Medulla oblongata (tissue), 1 donor: ENCODE results near the gene ERI3.

ENCODE experiments used
- DNase-seq: peaks from one replicate; pipeline ENCODE4 v3.0.0-alpha.2; 2015; ENCODE audit errors: extremely low spot score

ERI3 gene

DNA sequence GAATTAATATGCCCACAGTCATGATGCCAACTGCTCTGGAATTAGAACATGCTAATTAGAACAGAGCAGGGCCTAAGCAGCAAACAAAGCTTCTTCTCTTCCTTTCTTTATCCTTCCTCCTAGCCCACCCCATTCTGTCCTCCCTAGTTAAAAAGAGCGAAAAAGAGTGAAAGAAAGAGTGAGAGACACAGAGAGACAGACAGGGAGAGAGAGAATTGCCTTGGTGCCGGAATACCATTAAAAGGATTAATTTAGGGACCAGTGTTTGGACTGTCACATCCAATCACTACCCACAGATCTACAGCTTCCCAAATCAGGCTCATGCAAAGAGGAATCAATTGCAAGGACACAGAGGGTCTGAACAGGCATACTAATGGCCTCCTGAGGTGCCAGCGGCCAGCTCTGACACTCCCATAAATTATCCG is 7.0 kb downstream of the ERI3 start:
- peak; percentile 54 for DNase-seq

DNA sequence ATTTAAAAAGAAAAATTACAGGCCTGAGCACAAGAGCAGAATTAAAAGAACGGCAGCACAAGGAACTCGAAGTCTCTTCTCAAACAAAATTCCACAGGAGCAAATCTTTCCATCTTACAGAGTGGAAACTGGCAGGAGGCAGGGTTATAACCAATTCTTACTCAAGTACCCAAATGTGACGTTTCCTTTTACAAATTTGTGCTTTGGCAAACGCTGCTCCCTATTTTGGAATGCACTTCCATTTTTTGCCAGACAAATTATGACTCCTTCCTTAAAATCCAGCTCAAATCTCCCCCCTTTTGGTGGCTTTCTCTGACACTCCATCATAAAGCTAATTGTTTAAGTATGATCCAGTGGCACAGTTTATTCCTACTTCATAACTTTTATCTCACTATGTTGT is 7.8 kb downstream of the ERI3 start:
- DNase-seq = peak; percentile 38

DNA sequence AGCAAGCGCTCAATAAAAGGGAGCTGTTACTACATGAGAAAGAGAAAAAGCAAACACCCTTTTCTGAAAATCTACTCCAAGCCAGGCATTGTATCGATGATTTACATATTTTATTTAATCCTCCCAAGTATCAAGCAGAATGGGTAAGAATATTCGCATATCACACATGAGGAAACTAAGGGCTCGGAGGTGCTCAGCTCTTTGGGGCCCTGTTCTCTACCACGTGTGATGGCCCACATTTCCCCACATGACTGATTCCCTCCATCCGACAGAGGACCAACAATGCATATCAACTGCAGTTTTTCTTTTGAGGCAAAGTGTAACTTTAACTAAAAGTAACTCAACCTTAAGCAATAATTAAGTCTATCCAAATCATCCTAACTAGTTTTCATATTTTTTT is 8.2 kb downstream of the ERI3 start:
- DNase-seq = peak; percentile 38

DNA sequence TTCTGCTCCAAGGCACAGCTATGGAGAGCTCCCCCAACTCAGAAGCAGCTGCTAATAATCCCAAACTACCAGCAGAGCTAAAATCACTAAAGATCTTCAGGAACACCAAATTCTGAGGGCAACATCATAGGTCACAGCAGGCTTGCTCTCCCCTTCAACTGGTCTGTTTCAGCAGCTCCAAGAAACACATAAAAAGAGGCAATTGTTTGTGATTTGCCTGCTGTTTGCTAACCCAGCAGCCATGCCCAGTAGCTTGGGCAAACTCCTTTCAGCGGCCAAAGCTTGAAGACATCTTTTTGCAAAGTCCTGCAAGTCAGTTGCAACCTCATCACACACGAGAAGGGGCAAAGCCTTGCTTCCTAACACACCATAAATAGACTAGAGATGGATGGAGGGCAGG is 8.9 kb downstream of the ERI3 start:
- DNase-seq = peak; percentile 73

DNA sequence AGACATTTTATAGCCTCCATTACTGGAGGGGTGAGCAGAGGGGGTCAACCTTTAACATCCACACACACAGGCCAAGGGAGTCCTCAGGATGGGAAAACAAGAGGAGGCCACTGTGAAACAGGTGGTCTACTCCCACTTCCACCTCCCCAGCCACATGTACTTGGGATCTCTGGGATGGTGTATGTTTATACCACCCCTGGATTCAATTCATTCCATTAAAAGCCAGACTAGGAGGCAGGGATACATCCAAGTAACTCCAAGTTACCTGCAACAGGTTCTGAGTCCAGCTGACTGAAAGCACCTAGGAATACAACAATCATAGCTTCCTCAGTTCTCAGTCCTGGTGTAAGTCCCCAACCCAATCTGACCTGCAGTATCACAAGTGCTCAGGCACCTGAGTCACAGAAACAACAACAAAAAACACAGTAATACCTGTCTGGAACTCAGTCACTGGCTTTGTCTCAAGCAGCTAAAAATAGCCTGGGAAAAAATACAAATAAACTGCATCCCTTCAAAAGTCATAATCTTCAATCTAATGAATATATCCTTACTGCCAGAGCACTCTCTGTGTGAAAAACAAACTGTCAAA is 9.8 kb downstream of the ERI3 start:
- DNase-seq = no peak

DNA sequence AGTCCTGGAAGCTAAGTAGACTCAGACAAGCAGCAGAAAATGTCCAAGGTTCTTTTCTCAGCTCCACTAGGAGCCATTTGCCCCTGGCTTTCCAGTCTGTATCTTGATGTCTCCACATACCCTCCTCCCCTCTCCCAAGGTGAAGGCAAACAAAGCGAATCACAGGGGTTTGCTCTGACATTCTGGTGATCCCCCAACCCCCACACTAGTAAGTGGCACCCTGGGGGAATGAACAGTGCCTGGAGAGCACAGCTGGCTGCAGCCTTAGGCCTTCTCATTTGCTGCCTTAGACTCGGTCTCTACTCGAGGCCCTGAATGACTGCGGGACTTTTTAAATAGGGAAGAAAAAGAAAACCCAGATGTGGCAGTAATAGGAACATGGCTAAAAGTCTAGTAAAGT is 15.3 kb downstream of the ERI3 start:
- no peak for DNase-seq

DNA sequence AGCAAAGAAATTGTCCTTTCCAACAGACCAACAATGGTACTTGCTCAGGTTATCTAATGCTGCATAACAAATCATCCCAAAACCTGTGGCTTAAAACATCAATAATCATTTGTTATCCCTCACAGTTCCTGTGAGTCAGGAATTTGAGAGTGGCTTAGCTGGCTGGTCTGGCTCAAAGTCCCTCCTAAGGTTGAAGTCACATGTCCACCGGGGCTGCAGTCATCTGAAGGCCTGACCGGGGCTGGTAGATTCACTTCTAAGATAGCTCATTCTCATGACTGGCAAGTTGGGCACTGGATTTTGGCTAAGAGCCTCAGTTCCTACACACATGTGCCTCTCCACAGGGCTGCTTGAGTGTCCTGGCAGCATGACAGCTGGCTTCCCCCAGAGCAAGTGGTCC is 16.9 kb downstream of the ERI3 start:
- no peak for DNase-seq

DNA sequence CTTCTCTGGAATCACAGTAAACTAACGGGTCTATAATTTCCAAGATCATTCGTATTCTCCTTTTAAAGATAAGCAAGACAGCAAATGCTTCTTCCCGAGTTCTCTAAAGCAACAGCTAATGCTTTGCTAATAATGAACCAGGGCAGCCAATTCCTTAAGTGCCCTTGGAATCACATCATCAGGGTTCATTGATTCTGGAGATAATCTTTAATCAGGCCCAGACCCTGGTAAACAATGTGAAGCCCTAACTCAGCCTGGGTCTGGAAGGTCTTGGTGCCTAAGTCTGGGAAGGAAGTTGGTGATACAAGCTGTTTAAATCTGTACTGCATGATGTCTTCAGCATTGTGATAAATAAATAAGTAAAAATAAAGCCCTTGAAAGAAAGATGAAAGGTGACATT is 18.4 kb downstream of the ERI3 start:
- no peak for DNase-seq

DNA sequence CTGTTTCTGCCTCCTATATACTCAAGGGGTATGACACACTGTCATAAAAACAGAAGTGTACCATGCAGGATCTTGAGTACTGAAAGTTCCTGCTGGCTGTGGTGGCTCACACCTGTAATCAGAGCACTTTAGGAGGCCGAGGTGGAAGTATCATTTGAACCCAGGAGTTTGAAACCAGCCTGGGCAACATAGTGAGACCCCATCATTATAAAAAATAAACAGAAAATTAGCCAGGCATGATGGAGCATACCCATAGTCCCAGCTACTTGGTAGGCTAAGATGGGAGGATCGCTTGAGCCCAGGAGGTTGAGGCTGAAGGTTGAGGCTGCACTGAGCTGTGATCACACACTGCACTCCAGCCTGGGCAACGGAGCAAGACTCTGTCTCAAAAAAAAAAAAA is 20.1 kb downstream of the ERI3 start:
- no peak for DNase-seq

DNA sequence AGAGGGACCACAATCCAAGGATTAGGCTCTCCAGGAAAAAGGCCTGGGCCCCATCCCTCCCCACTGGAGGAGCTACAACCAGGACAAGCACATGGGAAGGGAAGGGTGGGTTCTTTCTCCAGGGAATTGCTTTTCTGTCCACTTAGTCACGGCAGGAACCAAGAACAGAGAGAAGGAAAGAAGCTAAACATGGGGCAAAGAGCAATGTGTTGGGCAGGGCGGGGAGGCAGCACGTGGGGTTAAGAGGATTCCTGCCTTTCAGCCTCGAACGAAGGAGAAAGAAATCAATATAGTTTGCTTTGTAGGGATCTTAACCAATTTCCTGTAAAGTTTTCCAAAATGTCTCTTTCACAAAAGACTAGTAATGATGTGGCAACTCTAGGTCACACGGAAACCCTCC is 21.7 kb downstream of the ERI3 start:
- no peak for DNase-seq

DNA sequence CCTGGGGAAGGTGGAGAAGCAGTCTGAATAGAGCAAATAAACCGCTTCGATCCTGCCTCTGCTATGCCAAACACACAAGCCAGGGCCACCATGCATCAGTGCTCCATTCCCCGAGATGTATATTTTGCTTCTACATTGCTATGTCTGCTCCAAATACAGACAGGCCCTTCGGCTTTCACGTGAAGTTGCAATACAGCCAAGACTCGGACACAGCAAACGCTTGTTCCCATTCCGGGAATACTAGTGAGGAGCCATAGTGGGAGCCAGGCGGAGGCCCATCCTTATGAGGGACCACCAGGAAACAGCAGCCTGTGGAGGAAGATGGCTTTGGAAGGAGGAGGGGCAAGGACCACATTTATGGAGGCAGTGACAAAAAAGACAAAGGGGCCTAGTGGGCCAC is 22.6 kb downstream of the ERI3 start:
- peak; percentile 42 for DNase-seq

DNA sequence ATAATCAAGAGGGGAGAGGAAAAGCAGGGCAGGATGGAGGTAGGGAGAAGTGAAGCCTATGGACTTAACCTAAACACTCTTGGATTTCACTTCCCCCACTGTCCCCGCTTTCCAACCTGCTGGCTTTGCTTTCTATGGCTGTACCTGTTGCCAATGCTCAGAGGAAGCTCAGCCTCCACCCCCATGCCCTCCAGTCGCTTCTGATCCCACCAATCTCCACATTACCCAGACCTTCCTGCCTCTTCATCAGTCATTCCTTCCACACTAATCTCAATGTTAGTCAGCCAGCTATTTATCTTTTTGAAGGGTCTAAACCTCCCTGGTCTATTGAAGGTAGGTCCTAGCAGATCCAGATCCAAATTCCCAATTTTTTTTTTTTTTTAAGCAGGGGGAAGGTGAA is 24.1 kb downstream of the ERI3 start:
- no peak for DNase-seq

DNA sequence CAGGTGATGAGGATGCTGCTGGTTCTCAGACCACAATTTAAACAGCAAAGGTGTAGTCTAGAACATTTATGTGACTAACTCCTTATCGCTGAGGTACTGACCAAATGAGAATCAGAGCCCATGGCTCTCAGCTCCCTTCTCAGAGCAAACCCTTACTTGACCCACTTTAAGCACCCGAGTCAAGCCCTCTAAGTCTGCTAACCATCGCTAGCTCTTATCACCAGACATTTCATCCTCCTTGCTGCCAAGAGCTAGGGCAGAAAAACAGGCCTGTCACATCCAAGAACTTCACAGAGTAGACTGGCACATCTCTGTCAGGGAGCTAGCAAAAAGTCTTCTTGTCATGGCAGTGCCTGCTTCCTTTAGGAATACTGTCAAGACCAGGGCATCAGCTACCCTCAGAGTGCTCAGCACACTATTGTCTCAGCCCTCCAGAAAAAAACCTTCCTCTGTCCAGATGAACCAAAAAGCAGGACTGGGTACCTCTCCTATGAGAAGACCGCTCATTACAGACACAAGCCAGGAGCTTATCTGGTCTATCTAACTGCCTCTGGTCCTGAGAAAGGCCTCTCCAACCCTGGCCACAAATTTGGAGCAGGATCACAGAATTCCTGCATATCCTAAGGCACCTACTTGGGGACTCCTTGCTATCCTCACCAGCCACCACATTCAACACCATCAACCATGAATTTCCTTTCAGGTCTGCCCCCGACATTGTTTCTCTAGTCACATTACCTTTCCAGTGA is 26.2 kb downstream of the ERI3 start:
- no peak for DNase-seq

DNA sequence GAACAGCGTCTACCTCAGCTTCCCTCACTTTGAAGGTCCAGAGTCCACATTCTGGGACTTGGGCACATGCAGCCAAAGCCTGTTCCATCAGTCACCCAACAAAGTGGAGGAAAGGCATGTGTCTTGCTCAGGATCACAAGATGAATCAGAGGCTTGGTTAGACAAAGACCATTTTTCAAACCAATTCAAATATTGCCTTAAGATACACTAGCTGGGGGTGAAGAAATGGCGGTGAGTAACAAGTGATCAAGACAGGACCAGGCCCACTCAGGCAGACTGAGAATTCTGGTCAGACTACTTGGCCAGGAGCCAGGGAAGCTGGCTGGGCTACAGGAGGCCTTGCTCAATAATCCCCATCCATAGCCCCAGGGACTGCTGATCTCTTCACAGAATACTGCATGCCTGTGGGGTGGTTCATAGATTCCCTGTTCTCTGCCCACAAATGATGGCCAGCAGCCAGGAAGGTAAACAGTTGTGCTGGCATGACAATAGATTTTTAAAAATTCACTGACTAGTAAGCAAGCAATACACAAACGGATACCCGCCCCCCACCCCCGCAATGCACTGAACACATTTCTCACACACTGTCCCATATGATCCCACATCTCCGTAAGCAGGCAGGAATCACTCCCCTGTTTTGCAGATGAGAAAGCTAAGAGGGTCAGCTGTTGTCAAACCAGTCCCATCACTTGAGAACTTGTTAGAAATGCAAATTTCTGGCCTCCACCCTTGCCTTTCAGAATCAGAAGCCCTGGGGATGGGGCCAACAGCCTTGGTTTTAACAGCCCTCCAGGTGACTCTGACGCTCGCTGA is 27.2 kb downstream of the ERI3 start:
- DNase-seq = peak; percentile 32

DNA sequence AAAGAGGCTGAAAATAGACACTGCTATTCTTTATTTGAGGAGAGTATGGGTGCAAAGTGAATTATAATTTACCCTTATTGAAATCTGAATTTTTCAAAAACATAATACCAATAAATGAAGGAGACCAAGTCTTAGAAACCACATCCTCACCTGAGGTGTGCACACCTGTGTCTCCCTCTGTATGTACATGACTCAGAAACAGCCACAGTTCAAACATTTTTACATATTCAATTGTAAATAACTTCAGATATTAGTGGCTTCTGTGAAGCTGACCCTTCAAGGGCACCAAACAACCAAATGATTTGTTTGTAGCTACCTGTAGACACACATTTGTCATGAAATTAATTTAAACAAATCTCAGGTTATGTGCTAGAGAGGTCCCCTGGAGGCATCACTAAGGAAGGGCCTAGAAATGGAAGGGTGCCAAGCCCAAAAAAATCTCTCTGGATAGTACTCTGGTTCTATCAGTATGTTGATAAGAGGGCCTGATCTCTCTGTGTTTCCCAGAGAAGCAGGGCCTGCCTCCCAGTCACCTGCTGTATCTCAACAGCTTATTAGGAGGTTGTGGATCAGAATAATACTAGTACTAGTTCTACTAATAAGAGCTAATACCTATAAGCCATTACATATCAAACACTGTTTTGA is 28.1 kb downstream of the ERI3 start:
- no peak for DNase-seq

DNA sequence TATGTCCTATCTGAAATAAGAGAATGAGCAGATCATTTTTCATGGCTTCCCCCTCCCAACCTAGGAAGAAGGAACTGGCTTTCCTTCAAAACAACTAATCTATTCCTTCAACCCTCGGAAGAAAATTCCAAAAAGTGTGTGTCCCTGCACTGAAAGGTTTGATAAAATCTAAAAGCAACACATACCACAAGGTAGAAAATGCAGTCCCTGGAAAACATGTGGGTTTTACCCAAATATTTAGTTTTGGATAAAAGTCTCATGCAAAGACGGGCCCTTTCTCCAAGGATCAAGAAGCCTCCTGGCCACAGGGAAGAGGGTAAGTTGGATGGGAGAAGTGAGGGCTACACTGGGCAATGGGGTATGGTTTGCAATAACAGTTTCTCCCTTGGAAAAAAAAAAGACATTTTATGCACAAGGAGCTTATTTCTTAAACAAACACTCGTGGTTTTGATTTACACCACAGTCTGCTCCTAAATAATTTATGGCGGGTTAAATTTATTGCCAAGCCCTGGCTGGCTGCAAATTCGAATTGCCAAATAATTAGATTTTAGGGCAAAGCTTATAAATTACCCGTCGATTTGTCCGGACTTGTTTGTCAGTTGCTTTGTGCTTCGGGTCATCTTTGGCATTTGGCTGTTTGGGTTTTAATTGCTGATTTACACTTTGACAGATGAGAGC is 28.9 kb downstream of the ERI3 start:
- no peak for DNase-seq

DNA sequence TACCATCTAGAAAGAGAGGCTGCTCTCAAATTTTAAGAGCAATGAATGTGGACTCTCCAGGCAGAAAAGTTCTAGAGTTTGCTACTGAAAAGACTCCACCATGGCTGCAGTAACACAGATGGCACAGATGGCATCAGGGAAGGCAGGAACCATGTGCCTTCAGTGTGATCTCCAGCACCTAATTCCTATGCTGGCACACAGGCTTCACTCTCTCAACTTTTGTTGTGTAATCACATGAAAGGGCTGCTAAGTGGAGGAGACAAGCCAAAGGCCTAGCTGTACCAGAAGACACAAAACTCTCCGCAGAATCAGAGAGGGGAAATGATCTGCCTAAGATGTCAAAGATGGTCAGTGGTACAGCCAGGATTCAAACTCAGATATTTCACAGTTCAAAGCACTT is 31.1 kb downstream of the ERI3 start:
- DNase-seq = no peak

DNA sequence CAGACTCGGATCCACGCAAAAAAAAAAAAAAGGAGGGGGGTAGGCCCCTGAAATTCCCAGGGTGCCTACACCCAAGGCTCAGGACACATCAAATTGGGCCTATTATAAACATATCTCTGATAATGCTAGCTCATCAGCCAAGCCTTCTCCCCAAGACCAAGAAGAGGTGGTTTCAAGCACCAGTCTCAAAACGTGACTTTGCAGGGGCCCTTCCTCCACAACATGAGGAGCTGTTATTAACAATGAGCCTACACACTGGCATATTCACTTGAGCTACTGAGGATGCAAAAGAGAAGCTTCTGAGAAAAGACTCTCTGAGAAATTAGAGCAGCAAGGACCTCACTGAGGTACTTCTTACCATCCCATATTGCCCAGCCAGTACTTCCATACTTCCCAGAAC is 32.7 kb downstream of the ERI3 start:
- DNase-seq = no peak

DNA sequence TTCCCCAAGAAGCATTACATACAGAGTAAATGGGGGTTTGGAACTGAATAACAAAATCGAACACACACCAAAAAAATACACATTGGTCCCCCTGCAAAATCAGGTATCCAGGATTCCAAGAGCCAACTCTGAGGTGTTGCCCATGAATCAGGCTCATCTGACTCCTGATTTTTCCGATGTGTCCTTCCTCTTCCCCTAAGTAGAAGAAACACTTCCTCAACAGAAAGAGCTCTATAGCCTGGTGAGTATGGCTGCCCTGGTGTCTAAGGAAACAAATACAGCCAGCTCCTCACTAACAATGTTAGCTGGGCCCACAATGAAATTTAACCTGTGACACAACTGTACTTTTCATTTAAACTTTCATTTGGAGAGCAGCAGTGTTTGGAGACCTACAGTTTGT is 33.6 kb downstream of the ERI3 start:
- no peak for DNase-seq

DNA sequence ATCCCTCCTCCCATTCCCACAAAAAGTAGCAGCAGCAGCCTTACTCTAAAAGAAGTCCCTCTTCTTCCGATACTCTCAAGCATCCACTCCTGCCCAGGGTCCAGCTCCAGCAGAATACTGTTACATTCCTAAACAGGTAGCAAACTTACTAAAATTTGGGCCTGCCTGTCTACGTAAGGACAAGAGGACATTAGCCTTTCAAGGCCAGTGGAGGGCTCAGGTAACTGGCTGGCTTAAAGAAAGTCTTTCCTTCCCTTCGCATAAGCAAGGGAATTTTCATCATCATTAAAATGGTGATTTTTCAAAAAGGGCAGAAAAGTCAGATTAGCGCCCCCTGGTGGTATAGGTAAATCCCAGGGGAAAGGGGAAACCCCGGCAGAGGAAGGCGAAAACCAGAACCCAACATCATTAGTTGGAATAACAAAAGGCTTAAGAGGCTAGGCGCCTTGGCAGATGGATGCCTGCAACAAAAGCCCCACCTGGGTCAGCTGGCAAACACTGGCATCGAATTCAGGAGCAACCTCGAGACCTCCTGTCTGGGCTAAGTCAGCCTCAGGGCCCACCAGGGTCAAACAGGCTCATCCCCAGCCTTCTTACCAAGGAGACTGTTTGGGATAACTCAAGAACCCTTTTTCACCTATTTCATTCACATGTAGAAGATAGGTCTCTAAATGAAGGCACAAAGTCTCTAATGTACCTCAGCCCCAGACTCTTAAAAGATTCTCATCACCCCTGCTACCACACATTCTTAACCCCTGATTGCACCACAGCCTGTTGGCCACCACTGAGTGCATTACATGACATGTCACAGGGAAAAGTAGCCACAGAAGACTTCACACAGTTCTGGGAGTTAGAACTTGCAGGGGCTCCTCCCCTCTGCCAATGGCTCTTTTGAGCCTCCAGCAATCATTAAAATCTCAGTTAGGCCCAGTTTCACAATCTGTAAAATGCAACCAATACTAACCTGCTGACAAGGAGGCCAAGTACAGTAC is 36.7 kb downstream of the ERI3 start:
- DNase-seq = peak; percentile 23
